NCI-H82 treated with DMSO at 0.1 percent for 48 hours (cell line): ENCODE results near the gene NTRK1.

ENCODE experiments used
- DNase-seq: peaks from one replicate; lab custom pipeline; 2025; ENCODE audit not compliant: unreplicated experiment; lab: John Stamatoyannopoulos, UW

NTRK1 gene

GRCh38 chr1:156896490-156897033 is 35.9 kb downstream of the NTRK1 start:
- DNase-seq, result no peak

- no peak for DNase-seq
Observed at GRCh38 chr1:156897078-156897825, 36.6 kb downstream of the NTRK1 start.

- DNase-seq, result no peak
Observed at GRCh38 chr1:156898161-156898566, 37.5 kb downstream of the NTRK1 start.

- DNase-seq, result no peak
Observed at GRCh38 chr1:156898971-156899664, 38.5 kb downstream of the NTRK1 start.

- DNase-seq, result no peak
Observed at GRCh38 chr1:156899956-156900718, 39.5 kb downstream of the NTRK1 start.

GRCh38 chr1:156900896-156901589 is 40.4 kb downstream of the NTRK1 start:
- no peak for DNase-seq

GRCh38 chr1:156901590-156901900 is 40.9 kb downstream of the NTRK1 start:
- DNase-seq, result no peak

GRCh38 chr1:156901966-156902915 is 41.6 kb downstream of the NTRK1 start:
- DNase-seq, result no peak

- DNase-seq, result no peak
Observed at GRCh38 chr1:156903328-156904091, 42.8 kb downstream of the NTRK1 start.

GRCh38 chr1:156904187-156904959 is 43.7 kb downstream of the NTRK1 start:
- no peak for DNase-seq

GRCh38 chr1:156905176-156905575 is 44.5 kb downstream of the NTRK1 start:
- no peak for DNase-seq

GRCh38 chr1:156905651-156906050 is 45.0 kb downstream of the NTRK1 start:
- DNase-seq, result no peak

GRCh38 chr1:156906206-156906906 is 45.7 kb downstream of the NTRK1 start:
- DNase-seq, result no peak

- DNase-seq, result no peak
Observed at GRCh38 chr1:156908541-156908940, 47.9 kb downstream of the NTRK1 start.

GRCh38 chr1:156908955-156909354 is 48.3 kb downstream of the NTRK1 start:
- no peak for DNase-seq

- no peak for DNase-seq
Observed at GRCh38 chr1:156909671-156910070, 49.0 kb downstream of the NTRK1 start.

- no peak for DNase-seq
Observed at GRCh38 chr1:156910309-156910782, 49.7 kb downstream of the NTRK1 start.
